22Rv1 (cell line): ENCODE data around the gene PDE8B.

Source experiments
- CTCF ChIP-seq: fragments of 450-650 bp; IDR thresholded peaks from 2 replicates; pipeline ENCODE4 v1.5.1; 2017; ENCODE audit warnings: mild to moderate bottlenecking
- ZFX ChIP-seq: fragments of 450-650 bp; IDR thresholded peaks from 2 replicates; pipeline ENCODE4 v1.6.1; 2017; ENCODE audit warnings: antibody characterized with exemption, borderline replicate concordance

GRCh38 chr5:77311214-77311571, 100.7 kb downstream of the PDE8B start:
- TF ChIP-seq CTCF (no peak), ZFX (no peak)
